Pancreas (tissue), 10 donors: ENCODE measurements around the gene EPB42. TPM values are rescaled to one million over a fixed set of nuclear protein-coding genes. Genes with fewer than 3 reads are reported as not detected.

Experiments used
- ATAC-seq, 4 donors: fragments of 200-7000 bp; cut with Tn5 transposase; one replicate each; pipeline versions ENCODE4 v1.8.0 to v1.9.1; 2020; ENCODE audit warnings: mild to moderate bottlenecking in 4 of 4, moderate library complexity in 4 of 4
- DNase-seq, 6 donors: peaks; one replicate each; pipeline ENCODE4 v3.0.0-alpha.2; 2020
- FAIRE-seq: peaks from 2 replicates; lab custom pipeline; 2012; peaks lifted over from hg19 to GRCh38; lab: Jason Lieb, UNC
- H3K27ac ChIP-seq, 4 donors: fragments of 200-600 bp; sonication (generic); 1 replicate in 3 of 4; 2 replicates in 1 of 4; pipeline versions ENCODE4 v1.5.0 to v1.8.0; 2020
- H3K27me3 ChIP-seq, 4 donors: fragments of 200-600 bp; one replicate each; pipeline ENCODE4 v1.8.0; 2021
- H3K36me3 ChIP-seq, 3 donors: fragments of 200-600 bp; sonication (generic) in 1 of 3; one replicate each; pipeline versions ENCODE4 v1.5.0 to v1.8.0; 2020 to 2021
- H3K4me1 ChIP-seq, 3 donors: fragments of 200-600 bp; one replicate each; pipeline ENCODE4 v1.8.0; 2021
- H3K4me3 ChIP-seq, 4 donors: fragments of 200-600 bp; sonication (generic) in 2 of 4; one replicate each; pipeline versions ENCODE4 v1.5.0 to v1.8.0; 2020 to 2021
- H3K9me3 ChIP-seq, 4 donors: fragments of 200-600 bp; one replicate each; pipeline ENCODE4 v1.8.0; 2021
- WGBS, 2 donors: extraction: QIAGEN DNeasy Blood & Tissue Kit; methylation state at CpG; one replicate each; pipeline ENCODE4 v1.1.7; 2013; 5-methylcytosine and 5-hydroxymethylcytosine counted together
- intact Hi-C, 3 donors: fragments of 100-400 bp; cut with DNase I; formaldehyde crosslinking; loops; one replicate each; pipeline versions ENCODE4 v1.11.1 to v1.14.2; 2022
- polyA plus RNA-seq, 2 donors: library from polyadenylated mRNA; stranded (reverse); fragments of 200-250 nt; gene quantifications; one replicate each; pipeline ENCODE4 v1.2.3, GENCODE V29; 2013
- total RNA-seq, 6 donors: library from RNA; stranded (reverse); fragmentation: NEBNext Ultra II Directional in 4 of 6; extraction: Animal tissue kit (Norgen Biotek cat#: 25700) in 4 of 6; gene quantifications; one replicate each; pipeline versions ENCODE4 v1.2.1 to v1.2.4, GENCODE V29; 2021 to 2023
- TF ChIP-seq, protein P1 (sequence below), 4 donors: fragments of 200-600 bp; sonication (generic) in 3 of 4; IDR thresholded peaks; one replicate each; pipeline versions ENCODE4 v1.5.0 to v1.8.0; 2021; ENCODE audit warnings: antibody characterized with exemption in 4 of 4
- donor health status: healthy with polysubstance abuse.
- donor health status: DM: no; HTN: no; CAD: no; lungs with moderate emphysema.
- donor health status: DM: no; HTN: no; CAD: no.
- donor health status: control.
- donor health status: control.
- donor health status: Bipolar disorder and iron deficiency.
- donor health status: DM: yes; HTN: yes; CAD: no.
- donor health status: DM: no; HTN: no; CAD: no.
- donor health status: DM: no; HTN: no; CAD: no.
- donor health status: DM: yes; HTN: yes; CAD: no.

The EPB42 gene
- total and polyA plus RNA-seq, 8 donors: not detected

DNA sequence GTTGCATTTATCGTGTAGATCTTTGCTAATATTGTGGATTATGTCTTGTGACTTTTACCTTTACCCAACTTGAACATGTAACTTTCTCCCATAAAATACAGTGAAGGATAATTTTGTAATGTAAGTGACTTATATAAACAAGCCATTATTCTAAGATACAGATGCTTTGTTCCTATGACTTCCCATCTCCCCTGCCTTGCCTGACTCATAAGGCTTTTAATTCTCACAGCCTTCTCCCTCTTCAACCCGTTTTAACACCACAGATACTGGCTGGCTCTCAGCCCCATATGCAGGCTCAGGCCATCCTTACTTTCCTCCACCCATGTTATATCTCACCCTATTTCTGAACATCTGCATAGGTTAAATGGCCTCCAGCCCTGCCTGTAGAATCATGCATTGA is 31.5 kb downstream of the EPB42 start:
- Histone ChIP-seq H3K4me1 (peaks cover 0 to 15% (median 11%) of the 10 kb centered on the region in 3 donors), H3K27me3 (no peaks in the 10 kb centered on the region), H3K4me3 (no peak overlapping the region), H3K36me3 (peaks cover 11 to 45% (median 21%) of the 10 kb centered on the region in 3 donors), H3K9me3 (no peaks in the 10 kb centered on the region), H3K27ac (no peak overlapping the region)
- WGBS, 2 donors: 85 to 88% methylated on average over 2 of the region's 2 CpGs
- FAIRE-seq (no peak), ATAC-seq (no peak), DNase-seq (no peak)
- TF ChIP-seq, protein P1, sequence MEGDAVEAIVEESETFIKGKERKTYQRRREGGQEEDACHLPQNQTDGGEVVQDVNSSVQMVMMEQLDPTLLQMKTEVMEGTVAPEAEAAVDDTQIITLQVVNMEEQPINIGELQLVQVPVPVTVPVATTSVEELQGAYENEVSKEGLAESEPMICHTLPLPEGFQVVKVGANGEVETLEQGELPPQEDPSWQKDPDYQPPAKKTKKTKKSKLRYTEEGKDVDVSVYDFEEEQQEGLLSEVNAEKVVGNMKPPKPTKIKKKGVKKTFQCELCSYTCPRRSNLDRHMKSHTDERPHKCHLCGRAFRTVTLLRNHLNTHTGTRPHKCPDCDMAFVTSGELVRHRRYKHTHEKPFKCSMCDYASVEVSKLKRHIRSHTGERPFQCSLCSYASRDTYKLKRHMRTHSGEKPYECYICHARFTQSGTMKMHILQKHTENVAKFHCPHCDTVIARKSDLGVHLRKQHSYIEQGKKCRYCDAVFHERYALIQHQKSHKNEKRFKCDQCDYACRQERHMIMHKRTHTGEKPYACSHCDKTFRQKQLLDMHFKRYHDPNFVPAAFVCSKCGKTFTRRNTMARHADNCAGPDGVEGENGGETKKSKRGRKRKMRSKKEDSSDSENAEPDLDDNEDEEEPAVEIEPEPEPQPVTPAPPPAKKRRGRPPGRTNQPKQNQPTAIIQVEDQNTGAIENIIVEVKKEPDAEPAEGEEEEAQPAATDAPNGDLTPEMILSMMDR (IDR thresholded peaks at IDR 0.05): no peak
- intact Hi-C loops: no loop called here

DNA sequence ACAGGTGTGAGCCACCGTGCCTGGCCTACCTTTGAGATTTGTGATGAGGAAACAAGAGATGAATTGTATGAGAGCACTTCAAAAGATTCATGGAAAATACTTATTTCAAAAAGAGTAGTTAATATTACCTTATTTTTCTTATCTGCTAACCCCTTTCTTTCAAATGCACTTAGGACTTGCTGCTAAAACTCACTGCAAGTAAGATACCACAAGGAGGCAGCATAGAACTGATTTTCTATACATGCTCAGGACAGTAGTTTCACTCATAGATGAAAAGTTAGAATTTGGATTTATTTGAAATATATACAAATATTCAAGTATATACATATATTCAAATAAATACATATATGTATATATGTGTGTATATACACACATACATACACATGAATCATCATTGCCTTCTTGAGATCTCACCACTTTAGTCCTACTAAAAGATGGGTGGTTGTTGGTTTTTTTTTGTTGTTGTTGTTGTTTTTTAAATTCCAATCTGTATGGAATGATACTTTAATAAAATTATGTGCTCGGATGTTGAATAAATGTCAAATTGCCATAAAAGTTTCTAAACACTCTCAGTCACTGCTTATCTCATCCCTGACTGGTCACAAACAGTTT is 33.2 kb downstream of the EPB42 start:
- Histone ChIP-seq H3K4me1 (peaks cover 0 to 15% (median 11%) of the 10 kb centered on the region in 3 donors), H3K4me3 (no peak overlapping the region), H3K36me3 (peaks cover 9 to 35% (median 17%) of the 10 kb centered on the region in 3 donors), H3K9me3 (no peaks in the 10 kb centered on the region), H3K27me3 (no peaks in the 10 kb centered on the region), H3K27ac (no peak overlapping the region)
- TF ChIP-seq, protein P1 (IDR thresholded peaks at IDR 0.05): peak in 2 of 4 donors; percentile 26 to 35
- ATAC-seq (no peak), DNase-seq (no peak), FAIRE-seq (peak; percentile 82)
- 64 to 76% methylated on average over 2 of the region's 2 CpGs for WGBS, 2 donors
- intact Hi-C loops: no loop called here

DNA sequence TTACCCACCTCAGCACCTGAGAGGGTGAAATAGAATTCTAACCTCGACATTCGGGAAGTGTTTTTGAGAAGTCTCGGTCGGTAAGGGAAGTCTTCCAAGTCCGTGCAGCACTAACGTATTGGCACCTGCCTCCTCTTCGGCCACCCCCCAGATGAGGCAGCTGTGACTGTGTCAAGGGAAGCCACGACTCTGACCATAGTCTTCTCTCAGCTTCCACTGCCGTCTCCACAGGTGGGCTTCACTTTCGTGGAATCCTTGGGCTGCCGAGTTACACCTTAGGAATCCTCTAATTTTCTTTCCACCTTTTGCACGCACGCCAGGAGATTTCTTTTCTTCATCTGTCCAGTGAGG is 34.8 kb downstream of the EPB42 start:
- Histone ChIP-seq H3K9me3 (no peaks in the 10 kb centered on the region), H3K36me3 (peaks cover 0 to 23% (median 6%) of the 10 kb centered on the region in 3 donors), H3K27ac (peak overlapping the region; percentile 66 to 89 (median 78)), H3K4me1 (peaks cover 0 to 15% (median 11%) of the 10 kb centered on the region in 3 donors), H3K27me3 (no peaks in the 10 kb centered on the region), H3K4me3 (peak overlapping the region; percentile 49 to 79 (median 70))
- DNase-seq (peak in 2 of 6 donors; percentile 26 to 31), ATAC-seq (peak; percentile 14 to 38 (median 28)), FAIRE-seq (no peak)
- intact Hi-C loops: no loop called here
- TF ChIP-seq, protein P1 (IDR thresholded peaks at IDR 0.05): no peak
- WGBS, 2 donors: 1 to 2% methylated on average over 13 of the region's 13 CpGs

DNA sequence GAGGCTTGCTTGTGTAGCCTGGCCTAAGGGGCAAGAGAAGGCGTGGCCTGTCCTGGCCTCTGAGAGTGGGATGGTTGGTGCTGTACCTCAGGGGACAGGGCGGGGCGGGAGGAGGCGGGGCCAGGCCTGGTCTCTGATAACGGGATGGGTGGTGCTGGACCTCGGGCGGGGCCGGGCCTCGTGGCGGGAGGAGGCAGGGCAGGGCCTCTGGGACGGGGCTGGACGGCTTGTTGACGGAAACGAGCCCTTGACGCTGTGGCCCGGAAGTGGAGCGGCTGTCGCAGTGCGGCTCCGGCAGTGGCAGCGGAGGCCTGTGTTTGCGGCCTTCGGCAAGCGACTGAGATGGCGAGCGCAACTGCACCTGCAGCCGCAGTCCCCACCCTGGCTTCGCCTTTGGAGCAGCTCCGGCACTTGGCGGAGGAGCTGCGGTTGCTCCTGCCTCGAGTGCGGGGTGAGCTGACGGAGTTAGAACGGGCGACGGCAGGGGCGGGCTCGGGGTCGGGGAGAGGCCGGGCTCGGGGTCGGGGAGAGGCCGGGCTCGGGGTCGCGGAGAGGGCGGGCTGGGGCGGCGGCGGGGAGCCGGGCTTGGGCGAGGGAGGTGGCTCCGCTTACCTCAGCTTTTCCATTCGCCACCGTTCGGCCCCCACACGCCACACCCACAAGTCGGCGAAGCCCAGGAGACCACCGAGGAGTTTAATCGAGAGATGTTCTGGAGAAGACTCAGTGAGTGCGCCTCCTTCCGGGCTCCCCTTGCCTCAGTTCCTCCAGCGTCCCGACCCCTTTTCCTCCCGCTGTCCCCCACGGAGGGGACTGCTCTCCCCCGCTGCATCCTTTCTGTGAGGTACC is 35.4 kb downstream of the EPB42 start, which contains the start of gene CCNDBP1:
Gene CCNDBP1, plus strand, starts transcription at position 247 of the 846 bp plus-strand sequence. Its CDS starts 96 bp downstream, at position 343.
- TF ChIP-seq, protein P1 (IDR thresholded peaks at IDR 0.05): no peak
- H3K36me3 ChIP-seq: peaks cover 0 to 17% (median under 1%) of the 10 kb centered on the region in 3 donors
- DNase-seq (peak; percentile 96 to 99 (median 97)), ATAC-seq (peak; percentile 98 to 99 (median 98)), FAIRE-seq (no peak)
- no peaks in the 10 kb centered on the region for H3K27me3 ChIP-seq
- WGBS, 2 donors: 0% methylated on average over 69 of the region's 69 CpGs
- intact Hi-C loops: no loop called here
- H3K4me1 ChIP-seq: peaks cover 0 to 15% (median 11%) of the 10 kb centered on the region in 3 donors
- H3K27ac ChIP-seq: peak within 1 kb of the TSS; percentile 66 to 89 (median 78)
- H3K4me3 ChIP-seq: peak within 1 kb of the TSS; percentile 49 to 79 (median 70)
- H3K9me3 ChIP-seq: no peaks in the 10 kb centered on the region
